Measurements from ENCODE around the gene DYNC2I2. TPM values are rescaled to one million over a fixed set of nuclear protein-coding genes. Genes with fewer than 3 reads are reported as not detected.
"Not testable (repeated sequence)": the region's sequence is repeated elsewhere in the genome, so short reads cannot be mapped to it uniquely, and the experiment has no call there.

The DYNC2I2 gene
- total and polyA plus RNA-seq, 5 donors from 2014 or later = 2.3 to 10.2 (median 3.6) TPM

DNA sequence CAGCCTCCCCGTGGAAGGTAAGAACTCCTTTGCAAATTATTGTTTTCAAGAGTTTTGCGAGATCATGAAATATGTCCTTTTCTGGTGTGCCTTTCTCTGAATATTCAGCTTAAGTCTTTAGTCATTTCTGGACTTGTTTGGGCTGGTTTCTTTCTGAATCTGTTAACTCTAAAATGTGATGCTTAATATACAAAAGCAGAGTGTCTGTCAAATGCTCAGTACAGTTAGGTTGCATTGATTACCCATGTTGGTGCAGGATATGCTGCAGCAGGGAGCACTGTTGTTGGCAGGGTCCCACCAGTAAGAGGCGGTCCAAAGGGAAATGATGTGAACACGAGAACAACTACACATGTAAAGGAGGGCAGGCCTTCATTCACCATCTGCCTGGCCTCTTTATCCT lies 56.5 kb downstream of the DYNC2I2 start:
- H3K4me1 ChIP-seq (ENCODE audit: control insufficient read depth, insufficient read depth, low read length, poor library complexity, severe bottlenecking) = no peaks in the 10 kb centered on the region
- H3K4me3 Mint-ChIP-seq = no peak overlapping the region
- no peaks in the 10 kb centered on the region for H3K9me3 ChIP-seq (ENCODE audit: control insufficient read depth in 2 of 2, low read length in 2 of 2)
- DNase-seq (no peak), ATAC-seq (ENCODE audit: low read depth in 2 of 2) (no peak)
- H3K4me3 ChIP-seq (ENCODE audit: low read depth, low read length) = no peak overlapping the region
- H3K36me3 ChIP-seq (ENCODE audit: control insufficient read depth, insufficient read depth, low read length) = peaks cover 84% of the 10 kb centered on the region
- peak overlapping the region in 2 of 3 donors; percentile 43 to 52 for H3K27ac Mint-ChIP-seq
- H3K9me3 Mint-ChIP-seq = no peaks in the 10 kb centered on the region
- no peak overlapping the region for H3K27ac ChIP-seq (ENCODE audit: insufficient read depth, low read length, poor library complexity, severe bottlenecking)
- no peaks in the 10 kb centered on the region for H3K4me1 Mint-ChIP-seq
- no peaks in the 10 kb centered on the region for H3K27me3 ChIP-seq (ENCODE audit: control insufficient read depth, insufficient read depth, low read length)
- peaks cover 41% of the 10 kb centered on the region for H3K36me3 Mint-ChIP-seq
- no peaks in the 10 kb centered on the region for H3K27me3 Mint-ChIP-seq

DNA sequence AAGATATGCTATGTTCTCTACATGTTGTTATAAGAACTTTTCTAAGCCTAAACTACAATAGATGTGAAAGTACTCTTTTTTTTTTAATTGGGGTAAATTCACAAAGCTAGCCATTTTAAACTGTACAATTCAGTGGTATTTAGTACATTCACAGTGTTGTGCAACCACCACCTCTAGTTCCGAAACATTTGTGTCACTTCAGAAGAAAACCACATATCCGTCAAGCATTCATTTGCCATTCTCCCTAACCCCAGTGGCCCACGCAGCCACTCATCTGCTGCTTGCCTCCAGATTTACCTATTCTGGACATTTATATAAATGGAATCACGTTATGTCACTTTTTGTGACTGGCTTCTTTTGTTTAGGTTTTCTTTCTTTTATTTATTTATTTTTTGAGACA lies 61.2 kb downstream of the DYNC2I2 start:
- Mint-ChIP-seq H3K27me3 (no peaks in the 10 kb centered on the region), H3K9me3 (no peaks in the 10 kb centered on the region), H3K4me3 (no peak overlapping the region), H3K4me1 (peaks cover 0 to 4% (median 0%) of the 10 kb centered on the region in 4 donors), H3K27ac (no peak overlapping the region), H3K36me3 (peaks cover 43% of the 10 kb centered on the region)
- DNase-seq (no peak), ATAC-seq (ENCODE audit: low read depth in 2 of 2) (no peak)
- Histone ChIP-seq H3K36me3 (ENCODE audit: control insufficient read depth, insufficient read depth, low read length) (peaks cover 93% of the 10 kb centered on the region), H3K27me3 (ENCODE audit: control insufficient read depth, insufficient read depth, low read length) (no peaks in the 10 kb centered on the region), H3K4me3 (ENCODE audit: low read depth, low read length) (no peak overlapping the region), H3K9me3 (ENCODE audit: control insufficient read depth in 2 of 2, low read length in 2 of 2) (no peaks in the 10 kb centered on the region), H3K27ac (ENCODE audit: insufficient read depth, low read length, poor library complexity, severe bottlenecking) (no peak overlapping the region), H3K4me1 (ENCODE audit: control insufficient read depth, insufficient read depth, low read length, poor library complexity, severe bottlenecking) (no peaks in the 10 kb centered on the region)

DNA sequence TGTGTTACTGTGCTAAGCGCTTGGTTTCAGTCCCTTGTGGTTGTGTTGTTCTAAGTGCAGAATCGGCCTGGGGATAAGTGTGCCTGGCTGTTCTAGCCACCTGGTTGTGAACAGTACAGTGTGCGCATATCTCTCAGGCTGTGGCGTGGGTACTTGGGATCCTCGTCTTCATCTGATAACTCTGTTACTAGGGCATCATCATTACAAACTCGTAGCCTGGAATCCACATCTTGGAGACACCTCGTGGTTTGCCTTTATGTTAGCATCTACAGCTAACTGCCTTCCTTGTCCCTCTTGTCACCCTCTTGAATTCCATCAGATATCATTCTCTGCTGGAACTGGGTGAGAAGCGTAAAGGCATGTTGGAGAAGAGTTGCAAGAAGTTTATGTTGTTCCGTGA lies 62.8 kb downstream of the DYNC2I2 start:
- Histone ChIP-seq H3K27me3 (ENCODE audit: control insufficient read depth, insufficient read depth, low read length) (no peaks in the 10 kb centered on the region), H3K9me3 (ENCODE audit: control insufficient read depth in 2 of 2, low read length in 2 of 2) (no peaks in the 10 kb centered on the region), H3K27ac (ENCODE audit: insufficient read depth, low read length, poor library complexity, severe bottlenecking) (no peak overlapping the region), H3K36me3 (ENCODE audit: control insufficient read depth, insufficient read depth, low read length) (peaks cover 89% of the 10 kb centered on the region), H3K4me3 (ENCODE audit: low read depth, low read length) (no peak overlapping the region), H3K4me1 (ENCODE audit: control insufficient read depth, insufficient read depth, low read length, poor library complexity, severe bottlenecking) (no peaks in the 10 kb centered on the region)
- no peaks in the 10 kb centered on the region for H3K9me3 Mint-ChIP-seq
- peaks cover 0 to 4% (median 0%) of the 10 kb centered on the region in 4 donors for H3K4me1 Mint-ChIP-seq
- H3K27ac Mint-ChIP-seq = peak overlapping the region in 2 of 3 donors; percentile 10 to 43
- H3K36me3 Mint-ChIP-seq = peaks cover 37% of the 10 kb centered on the region
- no peak overlapping the region for H3K4me3 Mint-ChIP-seq
- ATAC-seq (ENCODE audit: low read depth in 2 of 2) = no peak
- no peaks in the 10 kb centered on the region for H3K27me3 Mint-ChIP-seq
- DNase-seq = no peak

DNA sequence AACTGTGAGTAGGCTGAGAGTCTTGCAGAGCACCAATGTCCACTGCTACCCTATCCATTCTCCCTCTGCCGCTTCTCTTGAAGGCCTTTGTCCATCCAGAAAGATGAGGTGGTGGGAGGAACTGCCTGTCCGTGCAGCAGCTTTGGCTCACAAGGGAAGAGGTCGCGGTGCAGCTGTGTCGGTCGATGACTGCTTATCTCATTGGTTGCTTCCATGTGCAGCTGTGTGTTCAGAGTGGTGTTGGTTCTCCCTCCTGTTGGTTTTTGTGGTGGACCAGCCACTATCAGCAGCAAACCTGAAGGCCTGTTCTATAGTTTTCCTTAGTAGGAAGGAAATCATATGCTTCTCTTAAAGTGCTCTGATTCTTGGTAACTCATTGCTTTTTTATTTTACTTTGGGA lies 63.6 kb downstream of the DYNC2I2 start:
- Histone ChIP-seq H3K4me1 (ENCODE audit: control insufficient read depth, insufficient read depth, low read length, poor library complexity, severe bottlenecking) (no peaks in the 10 kb centered on the region), H3K4me3 (ENCODE audit: low read depth, low read length) (no peak overlapping the region), H3K36me3 (ENCODE audit: control insufficient read depth, insufficient read depth, low read length) (peaks cover 88% of the 10 kb centered on the region), H3K27ac (ENCODE audit: insufficient read depth, low read length, poor library complexity, severe bottlenecking) (no peak overlapping the region), H3K27me3 (ENCODE audit: control insufficient read depth, insufficient read depth, low read length) (no peaks in the 10 kb centered on the region), H3K9me3 (ENCODE audit: control insufficient read depth in 2 of 2, low read length in 2 of 2) (no peaks in the 10 kb centered on the region)
- H3K36me3 Mint-ChIP-seq = peaks cover 39% of the 10 kb centered on the region
- H3K27me3 Mint-ChIP-seq = no peaks in the 10 kb centered on the region
- no peak overlapping the region for H3K4me3 Mint-ChIP-seq
- DNase-seq (no peak), ATAC-seq (ENCODE audit: low read depth in 2 of 2) (no peak)
- no peaks in the 10 kb centered on the region for H3K9me3 Mint-ChIP-seq
- no peak overlapping the region for H3K27ac Mint-ChIP-seq
- peaks cover 0 to 4% (median 0%) of the 10 kb centered on the region in 4 donors for H3K4me1 Mint-ChIP-seq

DNA sequence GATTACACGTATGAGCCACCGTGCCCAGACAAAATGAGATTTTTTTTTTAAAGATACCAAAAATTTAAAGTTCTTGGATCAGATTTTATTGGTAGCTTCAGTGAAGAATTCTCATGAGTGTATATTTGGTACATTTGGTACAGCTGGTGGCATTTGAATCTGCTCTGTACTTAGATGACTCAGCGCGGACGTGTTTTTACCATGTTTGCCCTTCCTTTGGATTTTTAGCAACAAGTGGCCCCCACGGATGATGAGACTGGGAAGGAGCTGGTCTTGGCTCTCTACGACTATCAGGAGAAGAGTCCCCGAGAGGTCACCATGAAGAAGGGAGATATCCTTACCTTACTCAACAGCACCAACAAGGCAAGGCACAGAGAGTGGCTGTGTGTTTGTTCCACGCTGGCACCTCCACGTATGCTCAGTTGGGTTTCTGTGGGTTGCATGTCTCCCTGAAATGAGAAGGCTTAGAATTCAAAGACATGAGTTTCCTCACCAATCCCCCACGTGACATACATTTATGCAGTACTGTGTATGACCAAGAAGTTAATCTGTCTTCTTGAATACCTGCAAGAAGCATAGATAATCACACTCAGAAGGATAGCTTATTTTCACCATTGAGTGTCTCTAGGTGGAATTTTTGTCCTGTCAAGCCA lies 67.9 kb downstream of the DYNC2I2 start:
- no peak for ATAC-seq (ENCODE audit: low read depth in 2 of 2)
- peaks cover 5 to 8% (median 7%) of the 10 kb centered on the region in 4 donors for H3K4me1 Mint-ChIP-seq
- no peak overlapping the region for H3K4me3 Mint-ChIP-seq

DNA sequence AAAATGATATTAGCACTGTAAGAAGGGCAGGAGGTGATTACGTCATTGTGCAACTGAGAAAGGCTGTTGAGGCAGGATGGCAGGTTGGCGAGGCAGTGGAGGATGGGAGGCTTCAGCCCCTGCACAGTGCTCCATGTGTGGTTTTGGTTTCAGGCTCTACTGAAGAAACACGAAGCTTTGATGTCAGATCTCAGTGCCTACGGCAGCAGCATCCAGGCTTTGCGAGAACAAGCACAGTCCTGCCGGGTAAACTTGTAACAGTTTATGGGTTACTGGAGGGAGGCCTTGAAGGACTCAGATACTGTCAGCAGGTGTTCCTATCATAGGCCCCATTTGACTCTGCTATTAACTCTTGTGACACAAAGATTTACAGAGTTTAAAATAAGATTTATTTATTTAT lies 69.2 kb downstream of the DYNC2I2 start:
- H3K36me3 ChIP-seq (ENCODE audit: control insufficient read depth, insufficient read depth, low read length) = peaks cover 90% of the 10 kb centered on the region
- no peaks in the 10 kb centered on the region for H3K27me3 Mint-ChIP-seq
- no peaks in the 10 kb centered on the region for H3K9me3 Mint-ChIP-seq
- no peaks in the 10 kb centered on the region for H3K4me1 ChIP-seq (ENCODE audit: control insufficient read depth, insufficient read depth, low read length, poor library complexity, severe bottlenecking)
- H3K4me1 Mint-ChIP-seq = peaks cover 5 to 8% (median 7%) of the 10 kb centered on the region in 4 donors
- ATAC-seq (ENCODE audit: low read depth in 2 of 2) = peak; percentile 37 to 53
- H3K36me3 Mint-ChIP-seq = peaks cover 52% of the 10 kb centered on the region
- H3K9me3 ChIP-seq (ENCODE audit: control insufficient read depth in 2 of 2, low read length in 2 of 2) = no peaks in the 10 kb centered on the region
- peak overlapping the region; percentile 65 to 72 (median 72) for H3K27ac Mint-ChIP-seq
- no peak overlapping the region for H3K4me3 ChIP-seq (ENCODE audit: low read depth, low read length)
- no peak overlapping the region for H3K4me3 Mint-ChIP-seq
- no peaks in the 10 kb centered on the region for H3K27me3 ChIP-seq (ENCODE audit: control insufficient read depth, insufficient read depth, low read length)
- H3K27ac ChIP-seq (ENCODE audit: insufficient read depth, low read length, poor library complexity, severe bottlenecking) = no peak overlapping the region
- DNase-seq = peak in 2 of 3 donors; percentile 25 to 85

More for the DNA sequence above, 67.9 kb downstream of the DYNC2I2 start:
- Mint-ChIP-seq H3K27me3 (no peaks in the 10 kb centered on the region), H3K36me3 (peaks cover 52% of the 10 kb centered on the region), H3K9me3 (no peaks in the 10 kb centered on the region), H3K27ac (no peak overlapping the region)
- H3K9me3 ChIP-seq (ENCODE audit: control insufficient read depth in 2 of 2, low read length in 2 of 2) = no peaks in the 10 kb centered on the region
- H3K27ac ChIP-seq (ENCODE audit: insufficient read depth, low read length, poor library complexity, severe bottlenecking) = no peak overlapping the region
- no peaks in the 10 kb centered on the region for H3K4me1 ChIP-seq (ENCODE audit: control insufficient read depth, insufficient read depth, low read length, poor library complexity, severe bottlenecking)
- no peaks in the 10 kb centered on the region for H3K27me3 ChIP-seq (ENCODE audit: control insufficient read depth, insufficient read depth, low read length)
- peaks cover 90% of the 10 kb centered on the region for H3K36me3 ChIP-seq (ENCODE audit: control insufficient read depth, insufficient read depth, low read length)
- no peak for DNase-seq
- no peak overlapping the region for H3K4me3 ChIP-seq (ENCODE audit: low read depth, low read length)

DNA sequence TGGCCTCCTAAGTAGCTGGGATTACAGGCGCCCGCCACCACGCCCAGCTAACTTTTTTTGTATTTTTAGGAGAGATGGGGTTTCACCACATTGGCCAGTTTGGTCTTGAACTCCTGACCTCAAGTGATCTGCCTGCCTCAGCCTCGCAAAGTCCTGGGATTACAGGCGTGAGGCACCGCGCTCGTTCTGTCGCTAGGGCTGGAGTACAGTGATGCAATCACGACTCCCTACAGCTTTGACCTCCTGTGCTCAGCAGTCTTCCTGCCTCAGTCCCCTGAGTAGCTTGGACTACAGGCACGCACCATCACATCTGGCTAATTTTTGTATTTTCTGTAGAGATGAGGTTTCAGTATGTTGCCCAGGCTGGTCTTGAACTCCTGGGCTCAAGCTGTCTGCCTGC lies 69.7 kb downstream of the DYNC2I2 start:
- Mint-ChIP-seq H3K36me3 (peaks cover 56% of the 10 kb centered on the region), H3K27ac (peak overlapping the region; percentile 65 to 72 (median 72))
- not testable (repeated sequence) for ATAC-seq (ENCODE audit: low read depth in 2 of 2); H3K4me3 Mint-ChIP-seq; H3K27me3 Mint-ChIP-seq; H3K4me3 ChIP-seq (ENCODE audit: low read depth, low read length); DNase-seq; H3K4me1 Mint-ChIP-seq; H3K4me1 ChIP-seq (ENCODE audit: control insufficient read depth, insufficient read depth, low read length, poor library complexity, severe bottlenecking); H3K9me3 Mint-ChIP-seq; H3K9me3 ChIP-seq (ENCODE audit: control insufficient read depth in 2 of 2, low read length in 2 of 2); H3K27me3 ChIP-seq (ENCODE audit: control insufficient read depth, insufficient read depth, low read length); H3K27ac ChIP-seq (ENCODE audit: insufficient read depth, low read length, poor library complexity, severe bottlenecking)
- H3K36me3 ChIP-seq (ENCODE audit: control insufficient read depth, insufficient read depth, low read length) = peaks cover 91% of the 10 kb centered on the region

DNA sequence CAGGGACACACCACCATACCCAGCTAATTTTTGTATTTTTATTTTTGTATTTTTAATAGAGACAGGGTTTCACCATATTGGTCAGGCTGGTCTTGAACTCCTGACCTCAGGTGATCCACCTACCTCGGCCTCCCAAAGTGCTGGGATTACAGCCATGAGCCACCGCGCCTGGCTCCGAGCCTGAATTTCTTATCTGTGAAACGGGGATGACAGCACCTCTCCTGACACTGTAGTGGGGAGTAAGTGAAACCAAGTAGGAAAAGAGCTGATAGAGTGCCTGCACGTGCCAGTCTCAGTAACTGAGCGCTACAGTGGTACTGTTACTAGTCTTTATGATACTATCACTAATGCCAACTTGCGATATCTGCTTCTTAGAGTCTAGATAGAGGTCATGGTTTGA lies 71.5 kb downstream of the DYNC2I2 start:
- H3K27me3 Mint-ChIP-seq; H3K9me3 Mint-ChIP-seq; H3K4me1 ChIP-seq (ENCODE audit: control insufficient read depth, insufficient read depth, low read length, poor library complexity, severe bottlenecking); ATAC-seq (ENCODE audit: low read depth in 2 of 2); H3K9me3 ChIP-seq (ENCODE audit: control insufficient read depth in 2 of 2, low read length in 2 of 2); H3K4me1 Mint-ChIP-seq; H3K4me3 ChIP-seq (ENCODE audit: low read depth, low read length); H3K27me3 ChIP-seq (ENCODE audit: control insufficient read depth, insufficient read depth, low read length); H3K27ac ChIP-seq (ENCODE audit: insufficient read depth, low read length, poor library complexity, severe bottlenecking); H3K4me3 Mint-ChIP-seq; DNase-seq: not testable (repeated sequence)
- H3K36me3 Mint-ChIP-seq = peaks cover 63% of the 10 kb centered on the region
- H3K36me3 ChIP-seq (ENCODE audit: control insufficient read depth, insufficient read depth, low read length) = peaks cover 94% of the 10 kb centered on the region
- H3K27ac Mint-ChIP-seq = peak overlapping the region in 1 of 3 donors; percentile 79

Data from CD4-positive, CD25-positive, alpha-beta regulatory T cell (primary cell).